Measurements from ENCODE around the gene RHPN2. TPM values are rescaled to one million over a fixed set of nuclear protein-coding genes. Genes with fewer than 3 reads are reported as not detected.
"Not testable (repeated sequence)": the region's sequence is repeated elsewhere in the genome, so short reads cannot be mapped to it uniquely, and the experiment has no call there.

RHPN2 gene
- total RNA-seq, 4 donors from 2014 or later: 7.8 to 39.7 (median 18.5) TPM

DNA sequence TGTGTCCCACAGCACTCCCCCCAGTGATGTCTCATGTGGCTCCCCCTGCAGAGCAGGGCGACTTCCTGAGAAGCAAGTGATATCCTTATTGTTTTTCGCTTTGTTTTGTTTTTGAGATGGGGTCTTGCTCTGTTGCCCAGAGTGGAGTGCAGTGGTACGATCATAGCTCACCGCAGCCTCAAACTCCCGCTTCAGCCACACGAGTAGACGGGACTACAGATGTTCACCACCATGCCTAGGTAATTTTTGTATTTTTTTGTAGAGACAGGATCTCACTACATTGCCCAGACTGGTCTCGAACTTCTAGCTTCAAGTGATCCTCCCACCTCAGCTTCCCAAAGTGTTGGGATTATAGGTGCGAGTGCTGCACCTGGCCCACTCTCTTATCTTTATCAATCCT is 97.9 kb downstream of the RHPN2 start:
- WGBS: 97% methylated on average over 9 of the region's 9 CpGs
- TF ChIP-seq, protein P1, sequence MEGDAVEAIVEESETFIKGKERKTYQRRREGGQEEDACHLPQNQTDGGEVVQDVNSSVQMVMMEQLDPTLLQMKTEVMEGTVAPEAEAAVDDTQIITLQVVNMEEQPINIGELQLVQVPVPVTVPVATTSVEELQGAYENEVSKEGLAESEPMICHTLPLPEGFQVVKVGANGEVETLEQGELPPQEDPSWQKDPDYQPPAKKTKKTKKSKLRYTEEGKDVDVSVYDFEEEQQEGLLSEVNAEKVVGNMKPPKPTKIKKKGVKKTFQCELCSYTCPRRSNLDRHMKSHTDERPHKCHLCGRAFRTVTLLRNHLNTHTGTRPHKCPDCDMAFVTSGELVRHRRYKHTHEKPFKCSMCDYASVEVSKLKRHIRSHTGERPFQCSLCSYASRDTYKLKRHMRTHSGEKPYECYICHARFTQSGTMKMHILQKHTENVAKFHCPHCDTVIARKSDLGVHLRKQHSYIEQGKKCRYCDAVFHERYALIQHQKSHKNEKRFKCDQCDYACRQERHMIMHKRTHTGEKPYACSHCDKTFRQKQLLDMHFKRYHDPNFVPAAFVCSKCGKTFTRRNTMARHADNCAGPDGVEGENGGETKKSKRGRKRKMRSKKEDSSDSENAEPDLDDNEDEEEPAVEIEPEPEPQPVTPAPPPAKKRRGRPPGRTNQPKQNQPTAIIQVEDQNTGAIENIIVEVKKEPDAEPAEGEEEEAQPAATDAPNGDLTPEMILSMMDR (IDR thresholded peaks at IDR 0.05): no peak
- TF ChIP-seq POLR2A (IDR thresholded peaks at IDR 0.05) (no peak), EP300 (IDR thresholded peaks at IDR 0.05) (no peak), POLR2AphosphoS5 (IDR thresholded peaks at IDR 0.05) (no peak)
- no peak for DNase-seq (ENCODE audit: low spot score in 2 of 2)
- Histone ChIP-seq H3K4me1 (peaks cover 13% of the 10 kb centered on the region), H3K27me3 (no peaks in the 10 kb centered on the region), H3K9me3 (no peaks in the 10 kb centered on the region), H3K36me3 (peaks cover 38% of the 10 kb centered on the region), H3K4me3 (no peak overlapping the region), H3K27ac (no peak overlapping the region)

DNA sequence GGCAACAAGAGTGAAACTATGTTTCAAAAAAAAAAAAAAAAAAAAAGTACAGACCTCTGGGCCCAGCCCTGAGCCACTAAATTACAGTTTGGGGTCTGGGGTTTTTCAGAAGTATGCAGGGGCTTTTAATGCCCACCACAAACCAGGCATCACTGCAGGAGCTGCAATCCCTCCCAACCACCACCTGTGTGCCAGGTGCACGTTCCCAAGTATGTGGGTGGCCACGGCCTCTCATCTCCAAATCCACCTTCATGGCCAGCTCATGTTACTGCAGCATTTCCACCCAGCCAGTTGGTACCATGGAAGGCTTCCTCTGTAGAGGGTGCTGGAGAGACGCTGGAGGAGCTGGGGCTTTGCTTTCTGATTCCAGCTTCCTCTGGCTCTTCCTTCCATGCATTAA is 119.4 kb downstream of the RHPN2 start:
- H3K27ac ChIP-seq: no peak overlapping the region
- DNase-seq (ENCODE audit: low spot score in 2 of 2): no peak
- H3K36me3 ChIP-seq: peaks cover 88% of the 10 kb centered on the region
- H3K9me3 ChIP-seq: no peaks in the 10 kb centered on the region
- no peaks in the 10 kb centered on the region for H3K4me1 ChIP-seq
- H3K4me3 ChIP-seq: no peak overlapping the region
- TF ChIP-seq, protein P1 (IDR thresholded peaks at IDR 0.05): no peak
- TF ChIP-seq POLR2AphosphoS5 (IDR thresholded peaks at IDR 0.05) (no peak), POLR2A (IDR thresholded peaks at IDR 0.05) (no peak), EP300 (IDR thresholded peaks at IDR 0.05) (no peak)
- no peaks in the 10 kb centered on the region for H3K27me3 ChIP-seq
- WGBS: 69% methylated on average over 3 of the region's 3 CpGs

DNA sequence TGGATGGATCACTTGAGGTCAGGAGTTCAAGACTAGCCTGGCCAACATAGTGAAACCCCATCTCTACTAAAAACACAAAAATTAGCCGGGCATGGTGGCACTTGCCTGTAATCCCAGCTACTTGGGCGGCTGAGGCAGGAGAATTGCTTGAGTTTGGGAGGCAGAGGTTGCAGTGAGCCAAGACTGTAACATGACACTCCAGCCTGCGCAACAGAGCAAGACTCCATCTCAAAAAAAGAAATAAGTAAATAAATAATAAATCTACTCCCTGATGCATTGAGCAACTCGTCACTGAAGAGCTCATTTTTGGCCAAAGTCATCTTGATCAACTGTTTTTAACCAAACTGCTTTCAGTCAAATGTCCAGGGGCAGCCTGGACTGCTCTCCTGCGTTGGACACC is 123.4 kb downstream of the RHPN2 start:
- not testable (repeated sequence) for H3K27me3 ChIP-seq; H3K27ac ChIP-seq; H3K9me3 ChIP-seq; H3K4me1 ChIP-seq; H3K4me3 ChIP-seq; DNase-seq (ENCODE audit: low spot score in 2 of 2)
- peaks cover 80% of the 10 kb centered on the region for H3K36me3 ChIP-seq
- 80% methylated on average over 5 of the region's 5 CpGs for WGBS

DNA sequence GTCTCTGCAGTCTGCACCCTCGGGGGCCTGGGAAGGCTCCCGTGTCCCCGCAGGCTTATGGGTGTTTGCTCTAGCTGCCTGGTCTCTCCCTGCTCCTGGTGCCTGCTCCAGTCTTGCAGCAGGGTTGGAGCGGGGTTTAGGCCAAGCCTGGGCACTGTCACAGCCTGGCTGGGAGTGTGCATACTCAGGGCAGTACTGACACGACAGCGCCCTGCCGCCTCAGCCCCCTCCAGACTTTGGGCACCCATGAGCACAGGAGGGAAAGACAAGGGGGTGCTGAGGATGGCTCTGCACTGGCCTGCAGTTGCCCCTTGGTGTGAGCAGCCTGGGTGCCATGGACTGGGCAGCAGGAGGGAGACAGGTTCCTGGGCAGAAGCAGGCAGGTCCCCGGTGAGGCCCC is 128.6 kb downstream of the RHPN2 start:
- TF ChIP-seq, protein P1 (IDR thresholded peaks at IDR 0.05): no peak
- no peak for TF ChIP-seq EP300 (IDR thresholded peaks at IDR 0.05)
- no peak for TF ChIP-seq POLR2A (IDR thresholded peaks at IDR 0.05)
- no peak for TF ChIP-seq POLR2AphosphoS5 (IDR thresholded peaks at IDR 0.05)
- H3K27ac ChIP-seq: no peak overlapping the region
- H3K4me1 ChIP-seq: no peaks in the 10 kb centered on the region
- peaks cover 58% of the 10 kb centered on the region for H3K36me3 ChIP-seq
- H3K27me3 ChIP-seq: no peaks in the 10 kb centered on the region
- no peak overlapping the region for H3K4me3 ChIP-seq
- WGBS: 100% methylated on average over 4 of the region's 8 CpGs
- DNase-seq (ENCODE audit: low spot score in 2 of 2): no peak
- no peaks in the 10 kb centered on the region for H3K9me3 ChIP-seq

DNA sequence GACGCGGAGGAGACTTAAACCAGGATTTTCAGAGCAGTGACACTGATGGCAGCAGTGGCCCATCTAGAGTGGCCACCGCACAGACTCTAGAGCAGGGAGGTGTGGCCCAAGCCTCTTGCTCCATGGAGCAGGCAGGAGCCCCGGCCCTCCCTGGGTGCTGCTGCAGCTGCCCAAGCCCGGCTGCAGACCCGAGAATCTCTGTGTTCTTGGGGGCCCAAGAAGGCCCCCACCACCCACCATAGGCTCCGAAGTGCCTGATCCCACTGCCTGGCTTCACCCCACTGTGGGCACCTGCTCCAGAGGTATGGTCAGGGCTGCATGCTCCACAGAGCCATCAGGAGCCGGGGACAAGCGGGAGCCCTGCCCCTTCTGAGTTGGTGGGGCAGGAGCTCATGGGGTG is 129.1 kb downstream of the RHPN2 start:
- no peak overlapping the region for H3K4me3 ChIP-seq
- no peak for DNase-seq (ENCODE audit: low spot score in 2 of 2)
- no peaks in the 10 kb centered on the region for H3K9me3 ChIP-seq
- no peaks in the 10 kb centered on the region for H3K27me3 ChIP-seq
- no peak for TF ChIP-seq POLR2A (IDR thresholded peaks at IDR 0.05)
- TF ChIP-seq EP300 (IDR thresholded peaks at IDR 0.05): no peak
- no peak for TF ChIP-seq POLR2AphosphoS5 (IDR thresholded peaks at IDR 0.05)
- TF ChIP-seq, protein P1 (IDR thresholded peaks at IDR 0.05): no peak
- WGBS: 85% methylated on average over 6 of the region's 9 CpGs
- H3K4me1 ChIP-seq: no peaks in the 10 kb centered on the region
- H3K27ac ChIP-seq: no peak overlapping the region
- peaks cover 62% of the 10 kb centered on the region for H3K36me3 ChIP-seq

DNA sequence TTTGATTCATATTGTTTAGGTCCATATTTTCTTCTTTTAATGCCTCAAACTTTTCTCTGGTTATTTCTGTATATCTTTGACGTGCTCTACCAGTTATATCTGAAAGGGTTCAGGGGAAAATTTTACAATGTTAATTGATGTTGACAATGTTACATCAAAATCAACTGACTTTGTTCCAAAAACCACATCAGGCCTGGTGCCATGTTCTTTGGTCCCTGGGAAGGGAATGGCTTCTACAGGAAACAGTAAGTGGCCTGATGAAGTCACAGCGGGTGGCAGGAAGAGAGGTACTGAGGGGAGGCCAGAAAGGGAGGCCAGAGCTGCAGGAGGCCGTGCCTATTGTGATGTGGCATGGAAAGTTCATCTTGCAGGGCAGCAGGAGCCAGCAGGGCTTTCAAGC is 131.1 kb downstream of the RHPN2 start:
- Histone ChIP-seq H3K27me3 (no peaks in the 10 kb centered on the region), H3K9me3 (no peaks in the 10 kb centered on the region), H3K4me1 (no peaks in the 10 kb centered on the region), H3K4me3 (no peak overlapping the region), H3K27ac (no peak overlapping the region), H3K36me3 (peaks cover 71% of the 10 kb centered on the region)
- no peak for DNase-seq (ENCODE audit: low spot score in 2 of 2)
- 91% methylated on average over 3 of the region's 3 CpGs for WGBS
- TF ChIP-seq EP300 (IDR thresholded peaks at IDR 0.05) (no peak), POLR2A (IDR thresholded peaks at IDR 0.05) (no peak), POLR2AphosphoS5 (IDR thresholded peaks at IDR 0.05) (no peak)
- TF ChIP-seq, protein P1 (IDR thresholded peaks at IDR 0.05): no peak
